Measurements from ENCODE around the gene CPN2. TPM values are rescaled to one million over a fixed set of nuclear protein-coding genes. Genes with fewer than 3 reads are reported as not detected.

Gene CPN2
- total RNA-seq, 1 donor from 2014 or later = not detected

DNA sequence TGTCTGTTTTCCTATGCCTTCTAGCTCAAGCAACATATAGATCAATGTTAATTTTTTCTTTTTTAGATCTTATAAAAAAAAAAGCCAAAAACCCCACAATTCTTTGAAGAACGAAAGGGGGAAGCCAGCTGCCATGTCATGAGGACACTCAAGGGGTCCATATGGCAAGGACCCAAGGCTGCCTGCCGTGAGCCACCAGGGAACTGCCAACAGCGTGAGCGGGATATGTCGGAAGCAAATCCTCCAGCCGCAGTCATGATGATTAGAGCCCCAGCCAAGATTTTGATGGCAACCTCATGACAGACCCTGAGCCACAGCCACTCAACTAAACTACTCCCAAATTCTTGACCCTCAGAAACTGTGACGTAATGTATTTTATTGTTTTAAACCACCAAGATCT is 41.4 kb upstream of the CPN2 start:
- no peak overlapping the region for H3K27ac ChIP-seq (ENCODE audit: low read depth, low read length)
- peaks cover 12 to 17% (median 17%) of the 10 kb centered on the region in 3 donors for H3K27me3 ChIP-seq (ENCODE audit: control insufficient read depth in 3 of 3, insufficient read depth in 3 of 3, low read length in 3 of 3)
- H3K9ac ChIP-seq (ENCODE audit: low read depth in 1 of 3, low read length in 3 of 3) = no peak overlapping the region
- H3K36me3 ChIP-seq (ENCODE audit: control insufficient read depth in 3 of 3, insufficient read depth in 3 of 3, low read length in 3 of 3) = no peaks in the 10 kb centered on the region
- H3K9me3 ChIP-seq (ENCODE audit: control insufficient read depth in 3 of 3, low read length in 3 of 3) = peaks cover 0 to 3% (median 0%) of the 10 kb centered on the region in 3 donors
- H3K4me1 ChIP-seq (ENCODE audit: control insufficient read depth in 3 of 3, insufficient read depth in 3 of 3, low read length in 3 of 3) = peaks cover 6 to 10% (median 9%) of the 10 kb centered on the region in 3 donors
- H3K4me3 ChIP-seq (ENCODE audit: low read length in 3 of 3) = no peak overlapping the region

DNA sequence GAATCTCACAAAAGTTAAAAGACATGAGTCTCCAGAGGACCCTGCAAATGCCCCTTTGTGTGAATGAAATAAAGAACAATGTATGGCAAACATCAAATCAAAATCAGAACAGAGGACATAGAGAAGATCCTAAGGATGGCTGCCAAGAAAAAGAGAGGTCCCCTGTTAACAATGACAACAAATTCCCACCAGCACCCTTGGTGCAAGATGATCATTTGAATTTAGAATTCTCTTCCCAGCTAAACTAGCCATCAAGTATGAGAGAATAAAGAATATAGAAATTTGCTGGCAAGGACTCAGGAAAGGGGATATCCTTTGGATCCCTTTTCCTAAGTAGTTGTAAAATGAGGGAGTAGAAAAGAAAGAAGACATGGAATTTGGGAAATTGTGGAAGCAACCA is 39.7 kb upstream of the CPN2 start:
- Histone ChIP-seq H3K36me3 (ENCODE audit: control insufficient read depth in 3 of 3, insufficient read depth in 3 of 3, low read length in 3 of 3) (no peaks in the 10 kb centered on the region), H3K9me3 (ENCODE audit: control insufficient read depth in 3 of 3, low read length in 3 of 3) (peaks cover 0 to 3% (median 0%) of the 10 kb centered on the region in 3 donors), H3K27ac (ENCODE audit: low read depth, low read length) (no peak overlapping the region), H3K27me3 (ENCODE audit: control insufficient read depth in 3 of 3, insufficient read depth in 3 of 3, low read length in 3 of 3) (peaks cover 0 to 6% (median 4%) of the 10 kb centered on the region in 3 donors), H3K4me1 (ENCODE audit: control insufficient read depth in 3 of 3, insufficient read depth in 3 of 3, low read length in 3 of 3) (no peaks in the 10 kb centered on the region), H3K4me3 (ENCODE audit: low read length in 3 of 3) (no peak overlapping the region), H3K9ac (ENCODE audit: low read depth in 1 of 3, low read length in 3 of 3) (no peak overlapping the region)

GRCh38 chr3:194389269-194389668 is 38.1 kb upstream of the CPN2 start:
- Histone ChIP-seq H3K27me3 (ENCODE audit: control insufficient read depth in 3 of 3, insufficient read depth in 3 of 3, low read length in 3 of 3) (peaks cover 0 to 8% (median 5%) of the 10 kb centered on the region in 3 donors), H3K9ac (ENCODE audit: low read depth in 1 of 3, low read length in 3 of 3) (no peak overlapping the region), H3K9me3 (ENCODE audit: control insufficient read depth in 3 of 3, low read length in 3 of 3) (peaks cover 0 to 3% (median 0%) of the 10 kb centered on the region in 3 donors), H3K27ac (ENCODE audit: low read depth, low read length) (no peak overlapping the region), H3K4me3 (ENCODE audit: low read length in 3 of 3) (no peak overlapping the region), H3K4me1 (ENCODE audit: control insufficient read depth in 3 of 3, insufficient read depth in 3 of 3, low read length in 3 of 3) (no peaks in the 10 kb centered on the region), H3K36me3 (ENCODE audit: control insufficient read depth in 3 of 3, insufficient read depth in 3 of 3, low read length in 3 of 3) (no peaks in the 10 kb centered on the region)

GRCh38 chr3:194387926-194388418 is 36.8 kb upstream of the CPN2 start:
- no peaks in the 10 kb centered on the region for H3K4me1 ChIP-seq (ENCODE audit: control insufficient read depth in 3 of 3, insufficient read depth in 3 of 3, low read length in 3 of 3)
- H3K9me3 ChIP-seq (ENCODE audit: control insufficient read depth in 3 of 3, low read length in 3 of 3) = peaks cover 0 to 3% (median 0%) of the 10 kb centered on the region in 3 donors
- peaks cover 0 to 8% (median 5%) of the 10 kb centered on the region in 3 donors for H3K27me3 ChIP-seq (ENCODE audit: control insufficient read depth in 3 of 3, insufficient read depth in 3 of 3, low read length in 3 of 3)
- no peaks in the 10 kb centered on the region for H3K36me3 ChIP-seq (ENCODE audit: control insufficient read depth in 3 of 3, insufficient read depth in 3 of 3, low read length in 3 of 3)
- H3K9ac ChIP-seq (ENCODE audit: low read depth in 1 of 3, low read length in 3 of 3) = no peak overlapping the region
- no peak overlapping the region for H3K4me3 ChIP-seq (ENCODE audit: low read length in 3 of 3)
- H3K27ac ChIP-seq (ENCODE audit: low read depth, low read length) = no peak overlapping the region

- Histone ChIP-seq H3K27ac (ENCODE audit: low read depth, low read length) (no peak overlapping the region), H3K4me3 (ENCODE audit: low read length in 3 of 3) (no peak overlapping the region), H3K27me3 (ENCODE audit: control insufficient read depth in 3 of 3, insufficient read depth in 3 of 3, low read length in 3 of 3) (peaks cover 0 to 7% (median 5%) of the 10 kb centered on the region in 3 donors), H3K9me3 (ENCODE audit: control insufficient read depth in 3 of 3, low read length in 3 of 3) (peaks cover 0 to 3% (median 0%) of the 10 kb centered on the region in 3 donors), H3K4me1 (ENCODE audit: control insufficient read depth in 3 of 3, insufficient read depth in 3 of 3, low read length in 3 of 3) (no peaks in the 10 kb centered on the region), H3K9ac (ENCODE audit: low read depth in 1 of 3, low read length in 3 of 3) (no peak overlapping the region), H3K36me3 (ENCODE audit: control insufficient read depth in 3 of 3, insufficient read depth in 3 of 3, low read length in 3 of 3) (no peaks in the 10 kb centered on the region)
Measured at GRCh38 chr3:194387276-194387675, 36.1 kb upstream of the CPN2 start.

DNA sequence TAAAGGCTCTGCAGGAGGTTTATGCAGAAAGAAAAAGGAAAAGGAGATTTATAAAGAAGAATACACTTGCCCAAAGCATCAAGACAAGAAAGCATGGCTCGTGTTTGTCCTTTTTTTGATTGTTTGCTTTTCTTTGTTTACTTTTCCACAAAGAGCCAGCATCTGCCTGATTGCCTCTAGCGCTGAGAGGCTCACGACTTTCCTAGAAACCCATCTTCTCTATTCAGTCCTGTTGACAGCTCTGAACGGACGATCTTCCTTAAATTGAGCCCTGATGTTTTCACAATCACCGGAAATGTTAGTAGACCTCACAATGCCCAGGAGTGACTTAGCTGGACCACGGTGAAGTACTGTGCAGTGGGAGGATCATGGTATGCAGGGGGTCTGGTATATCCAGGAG is 35.5 kb upstream of the CPN2 start:
- H3K36me3 ChIP-seq (ENCODE audit: control insufficient read depth in 3 of 3, insufficient read depth in 3 of 3, low read length in 3 of 3) = no peaks in the 10 kb centered on the region
- no peak overlapping the region for H3K4me3 ChIP-seq (ENCODE audit: low read length in 3 of 3)
- H3K9ac ChIP-seq (ENCODE audit: low read depth in 1 of 3, low read length in 3 of 3) = no peak overlapping the region
- peaks cover 0 to 8% (median 5%) of the 10 kb centered on the region in 3 donors for H3K27me3 ChIP-seq (ENCODE audit: control insufficient read depth in 3 of 3, insufficient read depth in 3 of 3, low read length in 3 of 3)
- peaks cover 0 to 3% (median 0%) of the 10 kb centered on the region in 3 donors for H3K9me3 ChIP-seq (ENCODE audit: control insufficient read depth in 3 of 3, low read length in 3 of 3)
- no peak overlapping the region for H3K27ac ChIP-seq (ENCODE audit: low read depth, low read length)
- H3K4me1 ChIP-seq (ENCODE audit: control insufficient read depth in 3 of 3, insufficient read depth in 3 of 3, low read length in 3 of 3) = no peaks in the 10 kb centered on the region

- Histone ChIP-seq H3K9me3 (ENCODE audit: control insufficient read depth in 3 of 3, low read length in 3 of 3) (peaks cover 0 to 3% (median 0%) of the 10 kb centered on the region in 3 donors), H3K36me3 (ENCODE audit: control insufficient read depth in 3 of 3, insufficient read depth in 3 of 3, low read length in 3 of 3) (no peaks in the 10 kb centered on the region), H3K9ac (ENCODE audit: low read depth in 1 of 3, low read length in 3 of 3) (no peak overlapping the region), H3K27me3 (ENCODE audit: control insufficient read depth in 3 of 3, insufficient read depth in 3 of 3, low read length in 3 of 3) (peaks cover 0 to 12% (median 10%) of the 10 kb centered on the region in 3 donors), H3K4me3 (ENCODE audit: low read length in 3 of 3) (no peak overlapping the region), H3K27ac (ENCODE audit: low read depth, low read length) (no peak overlapping the region), H3K4me1 (ENCODE audit: control insufficient read depth in 3 of 3, insufficient read depth in 3 of 3, low read length in 3 of 3) (no peaks in the 10 kb centered on the region)
Measured at GRCh38 chr3:194386066-194386465, 34.9 kb upstream of the CPN2 start.

- Histone ChIP-seq H3K4me1 (ENCODE audit: control insufficient read depth in 3 of 3, insufficient read depth in 3 of 3, low read length in 3 of 3) (no peaks in the 10 kb centered on the region), H3K9ac (ENCODE audit: low read depth in 1 of 3, low read length in 3 of 3) (no peak overlapping the region), H3K36me3 (ENCODE audit: control insufficient read depth in 3 of 3, insufficient read depth in 3 of 3, low read length in 3 of 3) (no peaks in the 10 kb centered on the region), H3K9me3 (ENCODE audit: control insufficient read depth in 3 of 3, low read length in 3 of 3) (no peaks in the 10 kb centered on the region), H3K4me3 (ENCODE audit: low read length in 3 of 3) (no peak overlapping the region), H3K27me3 (ENCODE audit: control insufficient read depth in 3 of 3, insufficient read depth in 3 of 3, low read length in 3 of 3) (peaks cover 4 to 23% (median 20%) of the 10 kb centered on the region in 3 donors), H3K27ac (ENCODE audit: low read depth, low read length) (no peak overlapping the region)
Measured at GRCh38 chr3:194384569-194385001, 33.5 kb upstream of the CPN2 start.

GRCh38 chr3:194384156-194384555 is 33.0 kb upstream of the CPN2 start:
- peaks cover 7 to 23% (median 23%) of the 10 kb centered on the region in 3 donors for H3K27me3 ChIP-seq (ENCODE audit: control insufficient read depth in 3 of 3, insufficient read depth in 3 of 3, low read length in 3 of 3)
- no peaks in the 10 kb centered on the region for H3K4me1 ChIP-seq (ENCODE audit: control insufficient read depth in 3 of 3, insufficient read depth in 3 of 3, low read length in 3 of 3)
- no peaks in the 10 kb centered on the region for H3K9me3 ChIP-seq (ENCODE audit: control insufficient read depth in 3 of 3, low read length in 3 of 3)
- H3K36me3 ChIP-seq (ENCODE audit: control insufficient read depth in 3 of 3, insufficient read depth in 3 of 3, low read length in 3 of 3) = no peaks in the 10 kb centered on the region
- no peak overlapping the region for H3K27ac ChIP-seq (ENCODE audit: low read depth, low read length)
- no peak overlapping the region for H3K4me3 ChIP-seq (ENCODE audit: low read length in 3 of 3)
- H3K9ac ChIP-seq (ENCODE audit: low read depth in 1 of 3, low read length in 3 of 3) = no peak overlapping the region

GRCh38 chr3:194383276-194383940 is 32.3 kb upstream of the CPN2 start:
- no peaks in the 10 kb centered on the region for H3K4me1 ChIP-seq (ENCODE audit: control insufficient read depth in 3 of 3, insufficient read depth in 3 of 3, low read length in 3 of 3)
- H3K9me3 ChIP-seq (ENCODE audit: control insufficient read depth in 3 of 3, low read length in 3 of 3) = no peaks in the 10 kb centered on the region
- no peaks in the 10 kb centered on the region for H3K36me3 ChIP-seq (ENCODE audit: control insufficient read depth in 3 of 3, insufficient read depth in 3 of 3, low read length in 3 of 3)
- no peak overlapping the region for H3K9ac ChIP-seq (ENCODE audit: low read depth in 1 of 3, low read length in 3 of 3)
- H3K27ac ChIP-seq (ENCODE audit: low read depth, low read length) = no peak overlapping the region
- no peak overlapping the region for H3K4me3 ChIP-seq (ENCODE audit: low read length in 3 of 3)
- H3K27me3 ChIP-seq (ENCODE audit: control insufficient read depth in 3 of 3, insufficient read depth in 3 of 3, low read length in 3 of 3) = peaks cover 7 to 28% (median 28%) of the 10 kb centered on the region in 3 donors
